ENCODE data around the gene LZTS3.

Gene LZTS3

GRCh38 chr20:3146732-3147341, 26.5 kb downstream of the LZTS3 start:
- no peak overlapping the region for H3K4me3 Mint-ChIP-seq

DNA sequence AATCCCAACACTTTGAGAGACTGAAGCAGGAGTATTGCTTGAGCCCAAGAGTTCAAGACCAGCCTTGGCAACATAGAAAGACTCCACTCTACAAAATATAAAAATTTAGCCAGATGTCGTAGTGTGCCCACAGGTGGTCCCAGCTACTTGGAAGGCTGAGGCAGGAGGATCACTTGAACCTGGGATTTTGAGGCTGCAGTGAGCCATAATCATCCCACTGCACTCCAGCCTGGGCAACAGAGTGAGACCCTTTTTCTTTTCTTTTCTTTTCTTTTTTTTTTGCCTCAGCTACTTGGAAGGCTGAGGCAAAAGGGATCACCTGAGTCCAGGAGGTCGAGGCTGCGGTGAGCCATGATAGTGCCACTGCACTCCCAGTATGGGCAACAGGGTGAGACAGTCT, 31.6 kb downstream of the LZTS3 start:
- Mint-ChIP-seq H3K36me3 (ENCODE audit: low read depth) (peaks cover 44% of the 10 kb centered on the region), H3K4me3 (no peak overlapping the region), H3K4me1 (no peaks in the 10 kb centered on the region), H3K9me3 (peaks cover 11% of the 10 kb centered on the region), H3K27me3 (ENCODE audit: low read depth, poor library complexity) (no peaks in the 10 kb centered on the region), H3K27ac (no peak overlapping the region)
- no peak for TF ChIP-seq CTCF (IDR thresholded peaks at IDR 0.05)
- DNase-seq, result no peak

More at GRCh38 chr20:3146732-3147341, 26.5 kb downstream of the LZTS3 start:
- TF ChIP-seq CTCF (IDR thresholded peaks at IDR 0.05), result no peak
- no peaks in the 10 kb centered on the region for H3K27me3 Mint-ChIP-seq (ENCODE audit: low read depth, poor library complexity)
- no peaks in the 10 kb centered on the region for H3K4me1 Mint-ChIP-seq
- peaks cover 11% of the 10 kb centered on the region for H3K9me3 Mint-ChIP-seq
- no peak overlapping the region for H3K27ac Mint-ChIP-seq
- no peak for DNase-seq
- peaks cover 51% of the 10 kb centered on the region for H3K36me3 Mint-ChIP-seq (ENCODE audit: low read depth)

DNA sequence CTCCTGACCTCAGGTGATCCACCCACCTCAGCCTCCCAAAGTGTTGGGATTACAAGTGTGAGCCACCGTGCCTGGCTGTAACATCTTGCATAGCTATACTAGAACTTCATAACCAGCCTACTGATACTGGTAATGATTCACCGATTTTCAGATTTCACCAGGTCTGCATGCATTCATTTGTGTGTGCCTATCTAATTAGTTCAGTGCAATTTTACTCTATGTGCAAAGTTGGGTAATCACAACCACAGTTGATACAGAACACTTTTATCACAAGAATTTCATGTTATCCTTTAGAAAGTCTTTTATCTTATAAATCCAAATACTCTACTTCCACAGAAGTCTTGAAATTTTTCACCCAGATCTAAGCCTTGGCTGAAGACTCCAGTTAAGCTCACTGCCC, 35.9 kb downstream of the LZTS3 start:
- TF ChIP-seq CTCF (IDR thresholded peaks at IDR 0.05), result no peak
- Mint-ChIP-seq H3K27ac (no peak overlapping the region), H3K4me3 (no peak overlapping the region), H3K27me3 (ENCODE audit: low read depth, poor library complexity) (peaks cover 3% of the 10 kb centered on the region), H3K9me3 (no peaks in the 10 kb centered on the region), H3K4me1 (no peaks in the 10 kb centered on the region), H3K36me3 (ENCODE audit: low read depth) (peaks cover 26% of the 10 kb centered on the region)
- no peak for DNase-seq

DNA sequence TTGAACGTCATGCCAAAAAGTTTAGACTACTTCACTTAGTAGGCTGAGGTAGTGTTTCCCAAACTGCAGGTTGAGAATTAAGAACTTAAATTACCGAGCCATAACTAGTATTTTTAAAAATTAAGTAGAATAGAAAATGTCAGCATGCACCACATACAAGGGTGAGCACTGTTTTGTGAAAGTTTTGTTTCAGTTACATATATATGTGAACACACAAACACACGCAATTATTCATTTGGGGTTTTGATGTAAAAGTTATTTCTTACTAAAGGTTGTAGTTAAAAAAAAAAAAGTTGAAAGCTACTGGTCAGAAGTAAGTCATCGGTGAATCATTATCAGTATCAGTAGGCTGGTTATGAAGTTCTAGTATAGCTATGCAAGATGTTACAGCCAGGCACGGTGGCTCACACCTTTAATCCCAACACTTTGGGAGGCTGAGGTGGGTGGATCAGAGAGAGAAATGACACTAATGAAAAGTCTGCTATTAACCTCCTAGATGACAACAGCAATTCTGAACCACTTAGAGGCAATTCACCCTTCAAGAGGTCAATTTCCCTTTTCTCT, 37.8 kb downstream of the LZTS3 start:
- no peak for TF ChIP-seq CTCF (IDR thresholded peaks at IDR 0.05)
- DNase-seq, result no peak
- no peak overlapping the region for H3K27ac Mint-ChIP-seq
- no peak overlapping the region for H3K4me3 Mint-ChIP-seq
- peaks cover 32% of the 10 kb centered on the region for H3K36me3 Mint-ChIP-seq (ENCODE audit: low read depth)
- no peaks in the 10 kb centered on the region for H3K9me3 Mint-ChIP-seq
- H3K27me3 Mint-ChIP-seq (ENCODE audit: low read depth, poor library complexity), result peaks cover 3% of the 10 kb centered on the region
- H3K4me1 Mint-ChIP-seq, result no peaks in the 10 kb centered on the region

DNA sequence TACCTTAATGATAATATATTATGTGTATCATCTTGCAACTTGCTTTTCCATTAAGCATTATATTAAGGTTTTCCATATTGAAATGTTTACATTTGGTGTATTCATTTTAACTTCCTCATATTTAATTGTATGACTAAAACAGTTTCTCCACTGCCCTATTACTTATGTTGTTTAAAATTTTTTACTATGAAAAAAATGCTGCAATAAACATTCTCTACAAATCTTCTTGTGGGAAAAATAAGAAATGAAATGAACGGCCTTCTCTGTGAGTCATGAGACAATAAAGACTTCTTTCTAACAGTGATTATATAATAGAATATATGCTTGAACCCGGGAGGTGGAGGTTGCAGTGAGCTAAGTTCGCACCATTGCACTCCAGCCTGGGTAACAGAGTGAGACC, 39.2 kb downstream of the LZTS3 start:
- Mint-ChIP-seq H3K9me3 (no peaks in the 10 kb centered on the region), H3K27me3 (ENCODE audit: low read depth, poor library complexity) (peaks cover 3% of the 10 kb centered on the region), H3K4me3 (no peak overlapping the region), H3K4me1 (no peaks in the 10 kb centered on the region), H3K27ac (no peak overlapping the region), H3K36me3 (ENCODE audit: low read depth) (peaks cover 26% of the 10 kb centered on the region)
- no peak for TF ChIP-seq CTCF (IDR thresholded peaks at IDR 0.05)
- DNase-seq, result no peak

DNA sequence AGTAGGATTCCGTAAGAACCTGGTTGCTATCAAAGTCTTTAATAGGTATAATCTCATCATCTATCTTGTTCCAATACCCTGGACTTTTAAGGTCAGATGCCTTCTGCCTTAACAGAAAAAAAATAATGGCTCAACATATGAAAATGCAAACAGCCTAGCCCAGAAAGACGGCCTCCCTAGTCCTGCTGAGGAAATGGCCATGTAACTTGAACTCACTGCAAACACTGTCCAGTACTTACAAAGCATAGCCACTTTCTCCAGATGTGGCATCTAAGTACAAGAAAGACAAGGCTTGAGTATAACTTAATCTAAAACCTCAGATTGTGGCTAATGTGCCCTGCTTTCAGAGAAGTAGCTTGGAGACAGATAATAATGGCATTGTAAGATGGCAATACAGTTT, 40.2 kb downstream of the LZTS3 start:
- DNase-seq, result no peak
- Mint-ChIP-seq H3K36me3 (ENCODE audit: low read depth) (peaks cover 19% of the 10 kb centered on the region), H3K4me3 (no peak overlapping the region), H3K9me3 (no peaks in the 10 kb centered on the region), H3K27me3 (ENCODE audit: low read depth, poor library complexity) (peaks cover 3% of the 10 kb centered on the region), H3K4me1 (no peaks in the 10 kb centered on the region), H3K27ac (no peak overlapping the region)
- no peak for TF ChIP-seq CTCF (IDR thresholded peaks at IDR 0.05)

All from nephron progenitor cell (in vitro differentiated cells).